Neuronal stem cell (in vitro differentiated cells): ENCODE data around the gene ANKRD13B.

ENCODE experiments used
- DNase-seq: peaks from one replicate; pipeline ENCODE4 v3.0.0-alpha.2; 2013; ENCODE audit warnings: low spot score
- H2AFZ ChIP-seq: one replicate; pipeline ENCODE4 v1.6.1; 2013; ENCODE audit warnings: mild to moderate bottlenecking, low read length, inconsistent platforms
- H2AK5ac ChIP-seq: 2 replicates; pipeline ENCODE4 v1.6.1; 2013; ENCODE audit warnings: low read depth, mild to moderate bottlenecking, inconsistent platforms, low read length, moderate library complexity, mixed read lengths
- H2BK120ac ChIP-seq: 2 replicates; pipeline ENCODE4 v1.6.1; 2013; ENCODE audit warnings: low read depth, mild to moderate bottlenecking, inconsistent platforms, low read length, moderate library complexity, mixed read lengths
- H2BK12ac ChIP-seq: one replicate; pipeline ENCODE4 v1.6.1; 2013; ENCODE audit warnings: low read length, inconsistent platforms
- H2BK15ac ChIP-seq: 2 replicates; pipeline ENCODE4 v1.6.1; 2013; ENCODE audit warnings: mild to moderate bottlenecking, low read length, inconsistent platforms, mixed read lengths
- H2BK5ac ChIP-seq: one replicate; pipeline ENCODE4 v1.6.1; 2013; ENCODE audit warnings: inconsistent platforms, mild to moderate bottlenecking, low read length, moderate library complexity
- H3K14ac ChIP-seq: one replicate; pipeline ENCODE4 v1.6.1; 2013; ENCODE audit warnings: low read length, inconsistent platforms
- H3K18ac ChIP-seq: 2 replicates; pipeline ENCODE4 v1.6.1; 2013; ENCODE audit warnings: low read length, inconsistent platforms
- H3K23ac ChIP-seq: 2 replicates; pipeline ENCODE4 v1.6.1; 2013; ENCODE audit warnings: low read depth, mild to moderate bottlenecking, mixed read lengths, low read length, inconsistent platforms; ENCODE audit not compliant: poor library complexity
- H3K27ac ChIP-seq: replicated peaks from 3 replicates; pipeline ENCODE4 v1.5.1; 2013; ENCODE audit warnings: low read length, inconsistent platforms
- H3K27me3 ChIP-seq, 3 experiments: 2 replicates each; pipeline ENCODE4 v1.6.1; 2013; ENCODE audit warnings: low read length in 3 of 3, mild to moderate bottlenecking in 2 of 3, inconsistent platforms in 1 of 3, low read depth in 1 of 3, mixed read lengths in 1 of 3, moderate library complexity in 1 of 3; ENCODE audit not compliant: control insufficient read depth in 3 of 3, insufficient read depth in 3 of 3
- H3K36me3 ChIP-seq, 2 donors: replicated peaks in 1 of 2; 2 replicates each; pipeline ENCODE4 v1.6.1; 2013; ENCODE audit warnings: low read length in 2 of 2; ENCODE audit not compliant: control insufficient read depth in 2 of 2, insufficient read depth in 2 of 2
- H3K4ac ChIP-seq: 2 replicates; pipeline ENCODE4 v1.6.1; 2013; ENCODE audit warnings: inconsistent platforms, mild to moderate bottlenecking, low read length, moderate library complexity
- H3K4me1 ChIP-seq, 2 donors: 1 replicate in 1 of 2; 2 replicates in 1 of 2; pipeline ENCODE4 v1.6.1; 2013; ENCODE audit warnings: low read length in 2 of 2, low read depth in 1 of 2; ENCODE audit not compliant: control insufficient read depth in 2 of 2, insufficient read depth in 1 of 2
- H3K4me2 ChIP-seq: one replicate; pipeline ENCODE4 v1.6.1; 2013; ENCODE audit warnings: mild to moderate bottlenecking, low read length, inconsistent platforms; ENCODE audit not compliant: insufficient read depth, poor library complexity, severe bottlenecking
- H3K4me3 ChIP-seq, 2 donors: 2 replicates each; pipeline ENCODE4 v1.5.1; 2013; ENCODE audit warnings: low read length in 2 of 2, mild to moderate bottlenecking in 2 of 2, inconsistent platforms in 1 of 2, moderate library complexity in 1 of 2
- H3K79me1 ChIP-seq: one replicate; pipeline ENCODE4 v1.6.1; 2013; ENCODE audit warnings: low read depth, mild to moderate bottlenecking, inconsistent platforms, low read length, moderate library complexity
- H3K9ac ChIP-seq: one replicate; pipeline ENCODE4 v1.6.1; 2013; ENCODE audit warnings: mild to moderate bottlenecking, low read depth, low read length, inconsistent platforms; ENCODE audit not compliant: poor library complexity
- H3K9me3 ChIP-seq, 2 donors: replicated peaks in 1 of 2; 2 replicates each; pipeline versions ENCODE3 to v1.6.1; 2013; ENCODE audit warnings: low read length in 2 of 2, mild to moderate bottlenecking in 2 of 2, inconsistent platforms in 1 of 2, low read depth in 1 of 2, mixed read lengths in 1 of 2, moderate library complexity in 1 of 2; ENCODE audit not compliant: control insufficient read depth in 2 of 2, insufficient read depth in 1 of 2
- H4K8ac ChIP-seq: one replicate; pipeline ENCODE4 v1.6.1; 2013; ENCODE audit warnings: low read depth, mild to moderate bottlenecking, inconsistent platforms, low read length, moderate library complexity
- H4K91ac ChIP-seq: one replicate; pipeline ENCODE4 v1.6.1; 2013; ENCODE audit warnings: low read length, low read depth, mild to moderate bottlenecking, inconsistent platforms; ENCODE audit not compliant: poor library complexity
- WGBS, 2 donors: extraction: QIAGEN DNeasy Blood & Tissue Kit; methylation state at CpG; one replicate each; pipeline ENCODE4 v1.1.7; 2013; ENCODE audit warnings: missing lambda C conversion rate in 2 of 2, mixed read lengths in 1 of 2; ENCODE audit not compliant: insufficient read length in 2 of 2, insufficient replicate concordance in 1 of 2; ENCODE audit errors: extremely low coverage in 2 of 2; 5-methylcytosine and 5-hydroxymethylcytosine counted together

The ANKRD13B gene

DNA sequence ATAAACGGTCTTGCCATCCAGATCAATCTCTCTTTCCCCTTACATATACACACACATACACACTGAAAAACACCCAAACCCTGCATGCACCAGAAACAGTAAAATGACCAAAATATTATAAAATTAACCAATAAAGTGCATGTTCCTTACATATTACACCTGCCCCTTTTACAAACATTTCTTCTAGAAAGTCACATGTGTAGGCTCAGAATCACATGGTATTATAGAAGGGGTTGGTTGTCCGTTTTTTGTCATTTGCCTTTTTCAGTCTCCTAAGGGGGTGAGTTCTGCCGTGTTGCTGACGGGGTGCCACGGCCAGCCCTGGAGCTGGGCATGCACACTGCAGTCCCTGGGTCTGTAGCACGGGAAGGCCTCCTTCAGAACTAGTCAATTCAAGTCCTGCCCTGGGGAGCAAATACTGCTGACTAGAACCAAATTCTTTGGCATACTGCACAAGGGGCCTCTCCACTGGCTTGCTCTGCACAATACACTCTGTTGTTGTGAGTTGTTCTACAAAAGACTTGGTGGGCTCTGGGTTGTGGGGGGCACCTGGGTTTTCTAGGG is 37.8 kb downstream of the ANKRD13B start:
- H2AK5ac ChIP-seq = no peak overlapping the region
- no peak overlapping the region for H3K23ac ChIP-seq
- H3K9ac ChIP-seq = no peak overlapping the region
- no peak overlapping the region for H4K91ac ChIP-seq
- no peaks in the 10 kb centered on the region for H3K9me3 ChIP-seq
- DNase-seq = no peak
- peaks cover 16 to 23% of the 10 kb centered on the region in 2 donors for H3K36me3 ChIP-seq
- no peak overlapping the region for H2AFZ ChIP-seq
- no peak overlapping the region for H3K4me3 ChIP-seq
- no peak overlapping the region for H3K14ac ChIP-seq
- no peak overlapping the region for H3K18ac ChIP-seq
- H3K27me3 ChIP-seq = no peaks in the 10 kb centered on the region
- no peak overlapping the region for H3K4me2 ChIP-seq
- H3K4ac ChIP-seq = no peak overlapping the region
- no peak overlapping the region for H4K8ac ChIP-seq
- no peak overlapping the region for H2BK15ac ChIP-seq
- H3K27ac ChIP-seq = no peak overlapping the region
- H2BK5ac ChIP-seq = no peak overlapping the region
- H2BK120ac ChIP-seq = no peak overlapping the region
- H3K79me1 ChIP-seq = no peaks in the 10 kb centered on the region
- no CpG with 5 or more reads among the region's 6 CpGs for WGBS, 2 donors
- H2BK12ac ChIP-seq = no peak overlapping the region
- H3K4me1 ChIP-seq = peaks cover 6% of the 10 kb centered on the region in 2 donors

DNA sequence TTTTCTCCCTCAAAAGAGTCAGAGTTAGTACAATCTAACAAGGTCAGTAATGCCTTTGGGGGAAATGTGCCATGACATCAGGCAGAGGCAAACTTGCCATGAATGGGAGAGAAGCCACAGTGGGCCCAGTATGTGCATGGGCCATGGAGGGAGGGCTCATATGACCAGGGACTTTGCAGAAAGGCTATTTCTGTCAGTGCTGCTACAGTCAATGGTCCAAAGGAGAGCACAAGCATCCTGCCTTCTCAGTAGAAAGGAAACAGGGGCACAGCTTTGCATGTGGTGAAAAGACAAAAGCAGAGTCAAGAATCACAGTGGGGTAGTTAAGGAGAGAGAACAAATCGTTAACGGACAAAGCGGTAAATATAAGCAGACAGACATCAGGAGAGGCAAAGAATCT is 41.0 kb downstream of the ANKRD13B start:
- Histone ChIP-seq H3K4ac (no peak overlapping the region), H2AK5ac (no peak overlapping the region), H3K79me1 (no peaks in the 10 kb centered on the region), H3K4me1 (peaks cover 6% of the 10 kb centered on the region in 2 donors), H3K4me3 (no peak overlapping the region), H2BK120ac (no peak overlapping the region), H2BK12ac (no peak overlapping the region), H4K91ac (no peak overlapping the region), H2BK5ac (no peak overlapping the region), H2AFZ (no peak overlapping the region), H4K8ac (no peak overlapping the region), H3K9me3 (no peaks in the 10 kb centered on the region), H2BK15ac (no peak overlapping the region), H3K27ac (no peak overlapping the region), H3K18ac (no peak overlapping the region), H3K27me3 (no peaks in the 10 kb centered on the region), H3K23ac (no peak overlapping the region), H3K36me3 (peaks cover 15 to 35% of the 10 kb centered on the region in 2 donors), H3K9ac (no peak overlapping the region), H3K14ac (no peak overlapping the region), H3K4me2 (no peak overlapping the region)
- WGBS, 2 donors = no CpG with 5 or more reads among the region's 3 CpGs
- DNase-seq = no peak

DNA sequence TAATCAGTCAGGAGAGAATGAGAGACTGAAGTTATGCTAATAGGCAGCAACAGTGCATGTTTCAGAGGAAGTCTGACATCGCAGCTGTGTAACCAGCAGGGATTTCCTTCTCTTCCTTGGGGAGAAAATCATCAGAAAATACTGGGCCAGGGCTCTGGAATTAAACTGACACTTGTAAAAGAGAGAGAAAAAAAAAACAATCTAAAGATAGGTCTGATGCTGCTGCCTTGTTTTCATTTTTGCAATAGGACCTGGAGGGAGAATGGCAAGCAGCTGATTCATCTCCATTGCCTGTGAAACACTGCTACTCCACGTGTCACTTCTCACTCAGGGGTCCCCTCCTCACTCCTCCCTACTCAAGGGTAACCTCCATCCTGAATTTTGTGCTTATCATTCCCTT is 47.5 kb downstream of the ANKRD13B start:
- H3K4me2 ChIP-seq = no peak overlapping the region
- H3K27ac ChIP-seq = no peak overlapping the region
- H4K91ac ChIP-seq = no peak overlapping the region
- no peak overlapping the region for H3K9ac ChIP-seq
- H2BK12ac ChIP-seq = no peak overlapping the region
- no peak overlapping the region for H2BK15ac ChIP-seq
- no peak overlapping the region for H2BK120ac ChIP-seq
- no peak overlapping the region for H2AK5ac ChIP-seq
- H3K14ac ChIP-seq = no peak overlapping the region
- H3K79me1 ChIP-seq = no peaks in the 10 kb centered on the region
- no peak overlapping the region for H3K4ac ChIP-seq
- no peak overlapping the region for H3K23ac ChIP-seq
- H3K18ac ChIP-seq = no peak overlapping the region
- no CpG with 5 or more reads among the region's 2 CpGs for WGBS, 2 donors
- no peak overlapping the region for H3K4me3 ChIP-seq
- DNase-seq = no peak
- H2BK5ac ChIP-seq = no peak overlapping the region
- H3K9me3 ChIP-seq = no peaks in the 10 kb centered on the region
- H3K4me1 ChIP-seq = peaks cover 0 to 4% of the 10 kb centered on the region in 2 donors
- H3K36me3 ChIP-seq = peaks cover 3 to 15% of the 10 kb centered on the region in 2 donors
- no peak overlapping the region for H2AFZ ChIP-seq
- H4K8ac ChIP-seq = no peak overlapping the region
- H3K27me3 ChIP-seq = no peaks in the 10 kb centered on the region

DNA sequence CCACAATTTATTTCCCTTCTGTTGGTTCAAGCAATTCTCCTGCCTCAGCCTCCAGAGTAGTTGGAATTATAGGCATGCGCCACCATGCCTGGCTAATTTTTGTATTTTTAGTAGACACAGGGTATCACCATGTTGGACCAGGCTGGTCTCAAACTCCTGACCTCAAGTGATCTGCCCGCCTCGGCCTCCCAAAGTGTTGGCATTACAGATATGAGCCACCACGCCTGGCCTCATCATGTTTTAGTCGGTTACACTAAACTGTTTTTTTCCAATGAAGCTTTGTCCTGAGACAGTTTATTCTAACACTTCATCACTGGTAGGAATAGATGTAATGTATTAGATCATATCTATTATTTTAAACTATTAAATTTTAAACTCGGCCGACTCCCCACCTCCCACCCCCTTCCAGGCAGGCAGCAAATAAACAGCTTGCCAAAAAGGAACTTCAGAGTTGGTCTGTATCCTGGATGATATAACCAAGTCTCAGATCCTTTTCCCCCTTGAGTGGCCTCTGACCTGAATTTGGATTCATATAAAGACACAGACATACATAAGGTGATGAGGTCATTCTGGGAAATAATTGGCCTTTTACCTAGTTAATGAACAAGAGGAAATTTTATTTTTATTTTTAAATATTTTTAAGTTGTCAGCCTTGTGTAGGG is 48.2 kb downstream of the ANKRD13B start:
- Histone ChIP-seq H4K91ac (no peak overlapping the region), H2BK12ac (no peak overlapping the region), H3K27me3 (no peaks in the 10 kb centered on the region), H2AFZ (no peak overlapping the region), H2BK120ac (no peak overlapping the region), H3K4me2 (no peak overlapping the region), H3K4me1 (peaks cover 0 to 4% of the 10 kb centered on the region in 2 donors), H3K4me3 (no peak overlapping the region), H3K23ac (no peak overlapping the region), H3K79me1 (no peaks in the 10 kb centered on the region), H3K27ac (no peak overlapping the region), H2AK5ac (no peak overlapping the region), H2BK15ac (no peak overlapping the region), H2BK5ac (no peak overlapping the region), H3K36me3 (peaks cover 3 to 8% of the 10 kb centered on the region in 2 donors), H4K8ac (no peak overlapping the region), H3K4ac (no peak overlapping the region), H3K18ac (no peak overlapping the region), H3K9ac (no peak overlapping the region), H3K14ac (no peak overlapping the region), H3K9me3 (no peaks in the 10 kb centered on the region)
- WGBS, 2 donors = no CpG with 5 or more reads among the region's 7 CpGs
- no peak for DNase-seq
